Fibroblast of mammary gland (primary cell): ENCODE data around the gene SYNRG.

Experiments
- DNase-seq: peaks from one replicate; pipeline ENCODE4 v3.0.0-alpha.2; 2010; ENCODE audit warnings: low read depth
- H3K4me3 ChIP-seq: 2 replicates; pipeline ENCODE4 v1.5.1; 2011; ENCODE audit warnings: low read depth, mild to moderate bottlenecking, low read length, moderate library complexity; ENCODE audit not compliant: control insufficient read depth
- CTCF ChIP-seq: conservative IDR thresholded peaks from 2 replicates; pipeline ENCODE4 v1.5.1; 2011; ENCODE audit warnings: low read depth, low read length, inconsistent platforms; ENCODE audit not compliant: control insufficient read depth, insufficient read depth

The SYNRG gene

GRCh38 chr17:37547986-37548385 lies 61.2 kb downstream of the SYNRG start:
- no peak for DNase-seq
- no peak for TF ChIP-seq CTCF
- H3K4me3 ChIP-seq = no peak overlapping the region

GRCh38 chr17:37546302-37546701 lies 62.9 kb downstream of the SYNRG start:
- TF ChIP-seq CTCF = no peak
- peak; percentile 15 for DNase-seq
- H3K4me3 ChIP-seq = no peak overlapping the region

- no peak for TF ChIP-seq CTCF
- no peak overlapping the region for H3K4me3 ChIP-seq
- DNase-seq = no peak
Measured at GRCh38 chr17:37545486-37545885, 63.7 kb downstream of the SYNRG start.

GRCh38 chr17:37543637-37544052 lies 65.6 kb downstream of the SYNRG start:
- no peak for TF ChIP-seq CTCF
- peak; percentile 22 for DNase-seq
- no peak overlapping the region for H3K4me3 ChIP-seq

GRCh38 chr17:37541880-37542660 lies 67.1 kb downstream of the SYNRG start:
- no peak for TF ChIP-seq CTCF
- no peak overlapping the region for H3K4me3 ChIP-seq
- peak; percentile 57 for DNase-seq

- no peak overlapping the region for H3K4me3 ChIP-seq
- no peak for TF ChIP-seq CTCF
- no peak for DNase-seq
Measured at GRCh38 chr17:37538981-37539659, 70.1 kb downstream of the SYNRG start.

- no peak for TF ChIP-seq CTCF
- H3K4me3 ChIP-seq = no peak overlapping the region
- no peak for DNase-seq
Measured at GRCh38 chr17:37535906-37536305, 73.3 kb downstream of the SYNRG start.
